ENCODE results near the gene LGR6. TPM values are rescaled to one million over a fixed set of nuclear protein-coding genes. Genes with fewer than 3 reads are reported as not detected.

LGR6 gene
- total RNA-seq, 6 donors from 2014 or later: 0.46 to 5.2 (median 1.1) TPM

DNA sequence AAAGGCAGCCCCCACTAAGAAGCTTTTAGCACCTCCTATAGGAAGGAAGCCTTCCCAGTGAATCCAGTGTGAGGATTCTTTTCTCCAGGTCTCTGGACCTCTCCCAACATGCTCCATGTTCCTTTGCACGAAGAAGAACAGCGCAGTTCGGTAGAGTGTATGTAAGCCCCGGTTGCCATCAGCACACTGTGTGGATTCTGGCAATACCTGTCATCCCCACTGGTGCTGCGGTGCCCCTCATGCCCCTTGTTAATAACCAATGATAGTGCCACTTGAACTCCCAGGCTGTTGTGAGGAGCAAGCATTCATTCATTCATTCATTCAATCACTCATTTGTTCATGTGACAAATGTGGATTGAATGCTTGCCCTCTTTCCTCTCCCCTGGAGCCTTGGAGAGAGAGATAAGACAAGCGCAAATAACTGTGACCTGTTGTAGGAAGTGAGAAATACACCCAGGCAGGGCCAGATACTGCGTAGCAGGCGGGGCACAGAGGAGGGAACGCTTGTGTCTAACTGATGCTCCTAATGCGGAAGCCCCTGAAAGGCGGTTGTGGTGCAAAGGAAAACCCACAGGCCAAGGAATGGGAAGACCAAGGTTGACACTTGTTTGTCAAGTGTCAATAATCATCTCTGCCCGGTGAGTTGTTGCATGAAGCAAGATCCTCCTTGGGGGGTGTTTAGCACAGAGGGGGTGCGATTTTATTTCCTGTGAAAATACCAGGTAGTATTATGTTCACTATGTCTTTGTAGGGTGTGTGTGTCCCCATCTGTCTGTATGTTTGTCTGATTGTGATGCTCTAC is 9.8 kb downstream of the LGR6 start:
- no peak overlapping the region for H3K4me3 ChIP-seq
- H3K27ac ChIP-seq: no peak overlapping the region
- no peaks in the 10 kb centered on the region for H3K9me3 ChIP-seq
- DNase-seq (no peak), ATAC-seq (ENCODE audit: low FRiP score in 2 of 2) (no peak)
- H3K27me3 ChIP-seq: peaks cover 0 to 4% (median 0%) of the 10 kb centered on the region in 4 donors
- TF ChIP-seq EP300 (IDR thresholded peaks at IDR 0.05) (no peak), POLR2A (IDR thresholded peaks at IDR 0.05) (no peak), CTCF (IDR thresholded peaks at IDR 0.05) (no peak), POLR2AphosphoS5 (IDR thresholded peaks at IDR 0.05) (no peak)
- 73 to 81% methylated on average over 13 of the region's 13 CpGs for WGBS, 2 donors
- H3K36me3 ChIP-seq: no peaks in the 10 kb centered on the region
- peaks cover 4 to 10% (median 8%) of the 10 kb centered on the region in 4 donors for H3K4me1 ChIP-seq

GRCh38 chr1:202204065-202204464 is 10.5 kb downstream of the LGR6 start:
- DNase-seq (no peak), ATAC-seq (ENCODE audit: low FRiP score in 2 of 2) (no peak)
- Histone ChIP-seq H3K4me1 (peaks cover 4 to 7% (median 6%) of the 10 kb centered on the region in 4 donors), H3K27ac (no peak overlapping the region), H3K4me3 (no peak overlapping the region), H3K27me3 (peaks cover 0 to 4% (median 0%) of the 10 kb centered on the region in 4 donors), H3K36me3 (no peaks in the 10 kb centered on the region), H3K9me3 (no peaks in the 10 kb centered on the region)
- TF ChIP-seq CTCF (IDR thresholded peaks at IDR 0.05) (no peak), EP300 (IDR thresholded peaks at IDR 0.05) (no peak), POLR2A (IDR thresholded peaks at IDR 0.05) (no peak), POLR2AphosphoS5 (IDR thresholded peaks at IDR 0.05) (no peak)
- WGBS, 2 donors: 56 to 82% methylated on average over 1 of the region's 1 CpG

DNA sequence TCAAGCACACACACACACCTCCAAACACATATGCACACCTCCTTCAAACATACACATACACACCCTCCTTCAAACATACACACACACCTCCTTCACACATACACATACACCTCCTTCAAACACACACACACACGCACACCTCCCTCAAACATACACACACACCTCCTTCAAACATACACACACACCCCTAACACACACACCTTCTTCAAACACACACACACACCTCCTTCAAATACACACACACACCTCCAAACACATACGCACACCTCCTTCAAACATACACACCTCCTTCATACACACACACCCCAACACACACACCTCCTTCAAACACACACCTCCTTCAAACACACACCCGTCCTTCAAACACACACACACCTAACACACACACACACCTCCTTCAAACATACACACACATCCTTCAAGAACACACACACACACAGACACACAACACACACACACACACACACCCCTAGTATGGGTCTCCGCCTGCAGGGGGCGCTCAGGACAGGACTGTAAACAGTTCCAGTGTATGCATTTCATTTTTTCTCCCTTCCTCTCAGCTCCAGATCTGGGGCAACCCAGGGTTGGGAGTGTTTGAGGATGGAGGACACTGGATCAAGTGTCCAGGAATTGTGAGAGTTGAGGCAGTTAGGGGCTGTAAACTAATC is 12.1 kb downstream of the LGR6 start:
- DNase-seq: no peak
- WGBS, 2 donors: 60 to 61% methylated on average over 5 of the region's 5 CpGs
- Histone ChIP-seq H3K9me3 (no peaks in the 10 kb centered on the region), H3K27me3 (no peaks in the 10 kb centered on the region), H3K4me1 (peaks cover 0 to 3% (median 0%) of the 10 kb centered on the region in 4 donors), H3K27ac (no peak overlapping the region), H3K4me3 (no peak overlapping the region), H3K36me3 (no peaks in the 10 kb centered on the region)
- no peak for TF ChIP-seq EP300 (IDR thresholded peaks at IDR 0.05)
- TF ChIP-seq POLR2AphosphoS5 (IDR thresholded peaks at IDR 0.05): no peak
- TF ChIP-seq CTCF (IDR thresholded peaks at IDR 0.05): peak in 1 of 6 experiments; percentile 27
- TF ChIP-seq POLR2A (IDR thresholded peaks at IDR 0.05): no peak
- no peak for ATAC-seq (ENCODE audit: low FRiP score in 2 of 2)

- ATAC-seq (ENCODE audit: low FRiP score in 2 of 2) (no peak), DNase-seq (no peak)
- no peaks in the 10 kb centered on the region for H3K9me3 ChIP-seq
- TF ChIP-seq POLR2A (IDR thresholded peaks at IDR 0.05): no peak
- no peak for TF ChIP-seq EP300 (IDR thresholded peaks at IDR 0.05)
- TF ChIP-seq POLR2AphosphoS5 (IDR thresholded peaks at IDR 0.05): no peak
- no peak for TF ChIP-seq CTCF (IDR thresholded peaks at IDR 0.05)
- 50 to 67% methylated on average over 1 of the region's 1 CpG for WGBS, 2 donors
- no peak overlapping the region for H3K27ac ChIP-seq
- peaks cover 0 to 3% (median 0%) of the 10 kb centered on the region in 4 donors for H3K4me1 ChIP-seq
- H3K36me3 ChIP-seq: no peaks in the 10 kb centered on the region
- H3K27me3 ChIP-seq: no peaks in the 10 kb centered on the region
- no peak overlapping the region for H3K4me3 ChIP-seq
These were observed 13.7 kb downstream of the LGR6 start for GRCh38 chr1:202207292-202207691.

All from upper lobe of left lung (tissue), 6 donors.